Uterine smooth muscle cell (primary cell): ENCODE measurements around the gene PIGS. TPM values are rescaled to one million over a fixed set of nuclear protein-coding genes. Genes with fewer than 3 reads are reported as not detected.

Source experiments
- total RNA-seq: library from RNA; depleted of rRNA; stranded (reverse); fragments of >200 nt; gene quantifications from 2 replicates; pipeline ENCODE4 v1.2.3, GENCODE V29; 2014

PIGS gene
- total RNA-seq, result 31.2 and 47.4 TPM in 2 replicates

DNA sequence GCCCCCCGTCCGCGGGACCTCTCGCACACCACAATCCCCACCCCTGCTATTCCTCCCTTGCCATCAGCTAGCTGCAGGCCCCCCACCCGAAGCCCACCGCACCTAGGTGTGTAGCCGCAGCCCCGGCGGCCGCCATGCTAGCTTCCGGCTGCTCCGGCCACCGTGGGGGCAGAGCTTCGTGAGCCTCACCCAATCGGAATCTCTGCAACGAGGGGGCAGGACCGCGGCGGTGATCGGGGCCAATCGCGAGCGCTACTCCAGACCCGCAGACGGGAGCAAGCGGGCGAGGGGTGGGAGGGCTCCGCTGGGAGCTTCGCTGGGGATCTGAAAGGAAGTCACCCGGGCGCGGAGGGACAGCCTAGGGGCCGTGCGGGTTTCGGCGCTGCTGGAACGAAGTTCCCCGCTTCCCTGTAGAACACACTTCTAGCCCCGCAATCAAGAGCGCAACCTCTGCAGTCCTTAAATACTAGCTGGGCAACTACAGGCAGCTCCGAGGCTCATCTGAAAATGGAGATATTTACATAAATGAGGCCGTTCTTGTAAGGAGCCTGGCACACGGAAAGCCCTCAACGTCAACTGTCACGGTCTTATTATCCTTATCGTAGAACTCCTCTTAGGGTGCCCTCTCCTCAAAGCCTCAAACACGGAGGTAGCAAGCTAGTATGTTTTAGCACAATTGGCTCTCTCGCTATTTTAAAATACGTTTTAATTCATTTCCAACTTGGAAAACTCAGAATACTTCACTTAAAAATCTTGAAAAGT lies at the start of gene PIGS:
PIGS (minus strand) TSS at position 164 of the 762 bp plus-strand sequence; CDS start at position 136, 28 bp downstream.

DNA sequence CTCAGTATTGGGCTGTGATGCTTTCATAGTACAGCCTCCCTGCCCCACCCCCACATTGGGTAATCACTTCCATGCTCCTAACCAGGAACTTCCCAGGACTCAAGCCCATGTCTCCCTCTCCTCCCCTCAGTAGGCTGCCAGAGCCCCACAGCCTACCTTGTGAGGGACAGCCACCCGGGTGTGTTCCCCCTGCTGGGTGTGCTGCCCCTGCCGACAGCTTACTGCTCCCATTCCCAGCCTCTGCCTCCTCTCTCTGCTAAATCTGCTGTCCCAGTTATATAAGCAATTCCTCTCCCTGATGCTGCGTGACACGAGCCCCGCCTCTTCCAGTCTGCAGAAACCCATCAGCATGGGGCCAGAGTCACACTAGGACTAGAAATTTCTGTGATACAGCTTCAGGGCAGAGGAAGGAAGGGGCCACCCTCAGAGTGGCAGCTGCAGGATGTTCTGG lies 42.6 kb upstream of the PIGS start, which contains the start of gene RSKR:
RSKR (minus strand) TSS at position 255 of the 451 bp plus-strand sequence; CDS start at position 231, 24 bp downstream.

DNA sequence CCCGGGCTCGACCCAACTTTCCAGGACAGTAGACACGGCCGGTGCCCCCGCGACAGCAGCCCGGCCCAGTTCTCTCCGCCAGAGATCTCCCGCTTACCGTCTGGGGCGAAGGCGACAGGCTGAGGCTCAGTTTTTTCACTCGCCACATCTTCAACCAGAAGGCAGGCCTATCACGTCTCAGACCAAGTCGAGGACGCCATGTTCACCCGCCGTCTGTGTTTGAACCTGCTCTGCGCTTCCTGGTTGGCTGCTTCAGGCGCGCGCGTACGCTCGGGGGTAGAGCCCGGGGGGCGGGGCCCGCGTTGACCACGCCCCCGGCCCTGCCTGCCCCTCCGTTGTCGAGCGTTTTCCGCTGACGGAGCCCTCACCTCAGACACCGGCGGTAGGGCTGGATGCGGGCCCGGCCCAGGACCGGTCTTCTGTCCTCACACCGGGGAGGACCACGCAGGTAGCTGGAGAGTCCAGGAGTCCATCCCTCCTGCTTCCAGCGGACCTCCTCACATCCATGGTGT lies 27.5 kb upstream of the PIGS start, which contains the start of gene SPAG5:
SPAG5 (minus strand) TSS at position 227 of the 512 bp plus-strand sequence; CDS start at position 148, 79 bp downstream.

DNA sequence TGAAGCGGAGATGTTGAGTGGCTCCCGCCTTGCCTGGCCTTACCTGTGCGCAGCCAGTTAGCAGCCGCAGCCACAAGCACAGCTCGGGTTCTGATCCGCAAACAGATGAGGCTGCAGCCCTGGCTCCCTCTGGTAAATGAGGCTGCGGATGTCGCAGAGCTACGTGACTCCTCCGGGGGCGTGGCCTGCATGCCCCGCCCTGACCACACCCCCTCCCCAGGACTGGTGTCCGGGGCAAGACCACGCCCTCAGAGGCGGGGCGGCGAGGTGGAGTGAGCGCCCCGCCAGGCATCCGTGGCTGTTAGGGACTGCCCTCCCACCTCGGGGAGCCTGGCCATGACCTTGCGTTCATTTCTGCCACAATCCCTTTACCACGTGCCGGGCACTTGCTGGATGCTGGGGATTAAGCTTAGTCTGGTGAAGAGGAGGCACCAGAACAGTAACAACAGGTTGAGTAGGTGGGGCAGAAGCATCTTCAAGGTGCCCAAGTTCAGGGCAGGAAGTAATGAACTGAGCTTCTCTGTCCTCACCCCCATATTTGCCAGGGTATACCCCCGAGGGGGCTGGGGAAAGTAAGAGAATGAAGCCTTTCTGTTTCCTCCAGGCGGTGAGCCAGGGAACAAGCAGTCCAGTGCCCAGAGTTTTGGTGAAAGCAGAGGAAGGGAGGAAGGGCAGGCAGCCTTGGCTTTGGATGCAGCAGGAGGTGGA lies 5.6 kb upstream of the PIGS start, which contains the start of gene ALDOC:
ALDOC (minus strand) TSS at position 138 of the 708 bp plus-strand sequence. CDS start 1,363 bp downstream, outside the sequence.

DNA sequence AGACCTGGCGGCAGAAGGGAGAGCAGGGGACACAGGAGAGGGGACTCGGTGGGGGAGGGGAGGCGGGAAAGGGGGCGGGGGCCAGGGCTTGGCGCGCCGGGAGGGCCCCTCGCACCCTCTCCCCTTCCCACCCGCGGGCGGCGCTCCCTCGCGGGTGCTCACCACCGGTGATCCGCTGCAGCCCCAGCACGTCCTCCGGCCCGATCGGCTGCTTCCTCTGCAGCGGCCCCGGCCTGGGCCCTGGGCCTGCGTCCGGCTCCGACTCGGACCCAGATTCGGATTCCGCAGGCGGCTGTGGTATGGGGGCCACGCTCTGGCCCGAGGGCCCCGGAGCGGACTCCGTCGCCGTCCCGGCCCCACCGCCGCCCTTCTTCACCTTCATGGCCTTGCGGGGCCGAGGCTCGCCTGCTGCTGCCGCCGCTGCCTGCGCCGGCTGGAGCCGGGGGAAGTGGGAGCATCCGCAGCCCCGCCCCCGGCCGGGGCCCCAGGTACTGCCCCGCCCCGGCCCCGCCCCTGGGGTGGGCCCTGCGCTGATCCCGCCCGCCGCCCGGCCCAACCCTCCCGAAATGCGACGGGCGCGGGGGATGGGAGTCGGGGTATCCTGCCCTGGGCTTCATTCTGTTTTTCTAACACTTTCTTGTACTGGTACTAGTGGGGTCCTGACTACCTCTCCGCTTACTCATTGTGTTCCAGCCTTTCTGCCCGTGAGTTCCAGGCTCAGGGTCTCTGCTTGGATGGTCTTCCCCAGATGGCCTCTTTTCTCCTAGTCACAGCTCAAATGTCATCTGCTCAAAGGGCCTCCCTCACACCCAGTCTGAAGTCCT lies 18.9 kb downstream of the PIGS start, which contains the start of gene UNC119:
UNC119 (minus strand) TSS at position 449 of the 824 bp plus-strand sequence; CDS start at position 382, 67 bp downstream.

DNA sequence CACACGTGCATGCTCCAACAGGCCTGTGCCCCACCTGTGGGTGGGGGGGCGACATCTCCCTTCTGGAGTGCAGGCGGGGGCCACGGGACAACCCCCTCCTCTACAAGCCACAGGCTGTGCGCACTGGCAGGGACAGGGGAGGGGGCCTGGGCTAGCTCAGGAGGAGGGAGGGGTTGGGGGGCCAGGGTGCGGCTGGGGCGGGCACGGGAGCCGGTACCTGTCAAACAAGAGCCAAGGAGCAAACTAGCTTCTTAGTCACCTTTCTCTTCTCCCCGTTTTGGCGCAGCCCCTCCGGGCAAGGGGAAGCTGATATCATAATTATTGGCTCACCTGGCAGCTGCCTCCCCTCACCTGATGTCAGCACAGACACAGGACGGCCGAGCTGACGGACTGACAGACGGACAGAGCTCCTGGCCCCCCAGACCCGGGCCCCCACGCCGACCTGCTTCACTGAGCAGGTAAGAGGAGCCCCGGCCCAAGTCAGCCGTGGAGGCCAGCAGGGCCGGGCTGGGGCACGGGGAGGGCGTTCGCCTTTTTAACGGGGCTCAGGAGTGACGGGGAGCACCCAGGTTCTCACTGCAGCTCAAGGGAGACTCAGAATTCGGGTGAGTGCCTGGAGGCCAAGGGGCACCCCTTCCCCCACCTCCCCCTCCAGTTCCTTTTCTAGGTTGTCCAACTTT lies 65.2 kb downstream of the PIGS start, which contains the start of gene FOXN1:
FOXN1 (plus strand) TSS at position 363 of the 680 bp plus-strand sequence. CDS start 17,622 bp downstream, outside the sequence.

Other genes starting within 250 kb of the PIGS start
- 40.8 and 52.0 TPM in 2 replicates for gene IFT20, start 236.1 kb downstream of the PIGS start, total RNA-seq
- 15.9 and 17.7 TPM in 2 replicates for gene TNFAIP1, start 235.8 kb downstream of the PIGS start, total RNA-seq
- gene POLDIP2, start 214.0 kb downstream of the PIGS start, total RNA-seq, result 70.9 and 82.6 TPM in 2 replicates
- gene SEBOX, start 206.3 kb downstream of the PIGS start, total RNA-seq, result not detected in 2 replicates
- gene VTN, start 201.2 kb downstream of the PIGS start, total RNA-seq, result 0.11 and 0.12 TPM in 2 replicates
- 7.2 and 9.0 TPM in 2 replicates for gene SARM1, start 199.8 kb downstream of the PIGS start, total RNA-seq
- 3.1 and 5.5 TPM in 2 replicates for gene SLC46A1, start 165.3 kb downstream of the PIGS start, total RNA-seq
- not detected in 2 replicates for gene SLC13A2, start 97.9 kb downstream of the PIGS start, total RNA-seq
- gene FOXN1, start 65.2 kb downstream of the PIGS start, total RNA-seq, result under 0.01 TPM in 1 of 2 replicates, not detected in the other
- gene UNC119, start 18.9 kb downstream of the PIGS start, total RNA-seq, result 14.1 and 23.4 TPM in 2 replicates
- 56.9 and 110 TPM in 2 replicates for gene ALDOC, start 5.4 kb upstream of the PIGS start, total RNA-seq
- gene SPAG5, start 27.5 kb upstream of the PIGS start, total RNA-seq, result 30.0 and 101 TPM in 2 replicates
- gene RSKR, start 42.7 kb upstream of the PIGS start, total RNA-seq, result 8.1 and 8.9 TPM in 2 replicates
- 144 and 149 TPM in 2 replicates for gene BLTP2, start 73.6 kb upstream of the PIGS start, total RNA-seq
- 42.5 and 44.0 TPM in 2 replicates for gene SDF2, start 90.4 kb upstream of the PIGS start, total RNA-seq
- gene SUPT6H, start 90.7 kb upstream of the PIGS start, total RNA-seq, result 53.9 and 56.0 TPM in 2 replicates
- gene PROCA1, start 140.4 kb upstream of the PIGS start, total RNA-seq, result 1.7 and 1.8 TPM in 2 replicates
- gene RAB34, start 146.3 kb upstream of the PIGS start, total RNA-seq, result 172 and 176 TPM in 2 replicates
- 638 and 677 TPM in 2 replicates for gene RPL23A, start 148.5 kb upstream of the PIGS start, total RNA-seq
- gene TLCD1, start 154.7 kb upstream of the PIGS start, total RNA-seq, result 2.0 and 3.8 TPM in 2 replicates
- gene NEK8, start 157.3 kb upstream of the PIGS start, total RNA-seq, result 3.0 and 3.5 TPM in 2 replicates
- gene TRAF4, start 172.5 kb upstream of the PIGS start, total RNA-seq, result 13.4 and 30.5 TPM in 2 replicates